Spleen (tissue), 13 donors: Measurements from ENCODE around the gene UNC50. TPM values are rescaled to one million over a fixed set of nuclear protein-coding genes. Genes with fewer than 3 reads are reported as not detected.
A peak's percentile ranks its signal among the peaks of the same experiment; 100 is the strongest.

Source experiments
- DNase-seq: peaks from one replicate; pipeline ENCODE4 v3.0.0-alpha.2; 2020
- H3K27ac ChIP-seq, 8 donors: fragments of 200-600 bp; sonication (generic) in 7 of 8; 1 replicate in 4 of 8; 2 replicates in 4 of 8; pipeline versions ENCODE4 v1.5.0 to v1.8.0; 2016 to 2021; ENCODE audit warnings: inconsistent platforms in 4 of 8, mild to moderate bottlenecking in 4 of 8, moderate library complexity in 1 of 8
- H3K27me3 ChIP-seq, 7 donors: fragments of 200-600 bp; sonication (generic) in 6 of 7; replicated peaks in 1 of 7; 1 replicate in 4 of 7; 2 replicates in 3 of 7; pipeline versions ENCODE4 v1.5.0 to v1.8.0; 2016 to 2021; ENCODE audit warnings: inconsistent platforms in 3 of 7, mild to moderate bottlenecking in 1 of 7
- H3K36me3 ChIP-seq, 6 donors: fragments of 200-600 bp; sonication (generic) in 5 of 6; 1 replicate in 4 of 6; 2 replicates in 2 of 6; pipeline versions ENCODE4 v1.5.0 to v1.8.0; 2016 to 2021; ENCODE audit warnings: inconsistent platforms in 2 of 6
- H3K4me1 ChIP-seq, 6 donors: fragments of 200-600 bp; sonication (generic) in 5 of 6; 1 replicate in 3 of 6; 2 replicates in 3 of 6; pipeline versions ENCODE4 v1.5.0 to v1.8.0; 2016 to 2021; ENCODE audit warnings: inconsistent platforms in 3 of 6
- H3K4me3 ChIP-seq, 8 donors: fragments of 200-600 bp; sonication (generic) in 7 of 8; 1 replicate in 4 of 8; 2 replicates in 4 of 8; pipeline versions ENCODE4 v1.5.0 to v1.8.0; 2016 to 2021; ENCODE audit warnings: inconsistent platforms in 4 of 8, mild to moderate bottlenecking in 4 of 8, moderate library complexity in 2 of 8
- H3K9me3 ChIP-seq, 8 donors: fragments of 200-600 bp; sonication (generic) in 7 of 8; 1 replicate in 4 of 8; 2 replicates in 4 of 8; pipeline versions ENCODE4 v1.5.0 to v1.8.0; 2016 to 2021; ENCODE audit warnings: inconsistent platforms in 4 of 8
- POLR2A ChIP-seq, 3 donors: fragments of 450-650 bp; IDR thresholded peaks; one replicate each; pipeline ENCODE4 v1.5.1; 2017; ENCODE audit warnings: antibody characterized with exemption in 3 of 3, mild to moderate bottlenecking in 1 of 3
- POLR2AphosphoS5 ChIP-seq, 3 donors: sonication (generic); formaldehyde crosslinking; IDR thresholded peaks; one replicate each; pipeline ENCODE4 v1.5.1; 2017; ENCODE audit warnings: antibody characterized with exemption in 3 of 3
- WGBS, 5 donors: extraction: QIAGEN DNeasy Blood & Tissue Kit in 3 of 5; methylation state at CpG; one replicate each; pipeline versions ENCODE4 v1.1.5 to v1.1.7; 2013 to 2018; 5-methylcytosine and 5-hydroxymethylcytosine counted together
- intact Hi-C: fragments of 100-400 bp; cut with DNase I; formaldehyde crosslinking; loops from one replicate; pipeline ENCODE4 v1.15.0; 2023; ENCODE audit warnings: low total_unique reads
- long read RNA-seq, 2 donors: transcript quantifications; one replicate each; lab custom pipeline, GENCODE V29; 2026
- polyA plus RNA-seq, 3 donors: library from polyadenylated mRNA; stranded (reverse); fragments of 200-250 nt; gene quantifications; one replicate each; pipeline ENCODE4 v1.2.1, GENCODE V29; 2013
- total RNA-seq, 7 donors: library from RNA; depleted of rRNA in 3 of 7; stranded (reverse); fragments of >200 nt in 3 of 7; fragmentation: NEBNext Ultra II Directional in 4 of 7; extraction: Animal tissue kit (Norgen Biotek cat#: 25700) in 4 of 7; gene quantifications; one replicate each; pipeline versions ENCODE4 v1.1.0 to v1.2.1, GENCODE V29; 2016 to 2021
- TF ChIP-seq, protein P1 (sequence below), 11 experiments: fragments of 200-600 bp in 7 of 11; fragments of 450-650 bp in 4 of 11; sonication (generic) in 4 of 11; IDR thresholded peaks in 8 of 11; conservative IDR thresholded peaks in 3 of 11; 1 replicate in 7 of 11; 2 replicates in 4 of 11; pipeline versions ENCODE4 v1.4.0 to v1.8.0; 2016 to 2021; ENCODE audit warnings: antibody characterized with exemption in 11 of 11, inconsistent platforms in 4 of 11, mild to moderate bottlenecking in 1 of 11
- donor health status: healthy with polysubstance abuse.
- donor health status: DM: no; HTN: no; CAD: no; lungs with moderate emphysema.
- donor health status: DM: no; HTN: no; CAD: no.
- donor health status: Bipolar disorder and iron deficiency.
- donor health status: healthy.
- donor health status: DM: no; HTN: no; CAD: no.
- donor health status: DM: yes; HTN: yes; CAD: no.

Gene UNC50, protein sequence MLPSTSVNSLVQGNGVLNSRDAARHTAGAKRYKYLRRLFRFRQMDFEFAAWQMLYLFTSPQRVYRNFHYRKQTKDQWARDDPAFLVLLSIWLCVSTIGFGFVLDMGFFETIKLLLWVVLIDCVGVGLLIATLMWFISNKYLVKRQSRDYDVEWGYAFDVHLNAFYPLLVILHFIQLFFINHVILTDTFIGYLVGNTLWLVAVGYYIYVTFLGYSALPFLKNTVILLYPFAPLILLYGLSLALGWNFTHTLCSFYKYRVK
- total RNA-seq = 10 to 100 TPM; 32.1 to 56.5 (median 43.9) TPM
- polyA plus RNA-seq = 10 to 100 TPM; 36.1 to 52.1 (median 38.9) TPM
- long read RNA-seq, donor 1, transcript UNC50-201 (6 exons, 1,143 nt) = major isoform, 19 of 21 reads
- long read RNA-seq, donor 1, partial matches to known transcripts = 0 of 21 reads
- long read RNA-seq, donor 1, other reads (novel, unspliced or antisense) = 0 of 21 reads
- long read RNA-seq, donor 2, transcript UNC50-201 (6 exons, 1,143 nt) = major isoform, 31 of 40 reads
- long read RNA-seq, donor 2, partial matches to known transcripts = 6 of 40 reads
- long read RNA-seq, donor 2, other reads (novel, unspliced or antisense) = 0 of 40 reads

GRCh38 chr2:98608116-98608961 lies at the start of gene UNC50, which contains the start of gene COA5:
TSS of gene UNC50 (plus strand) at chr2:98608589. CDS start at chr2:98609760, 1,171 bp downstream.
TSS of gene COA5 (minus strand) at chr2:98608512. CDS start at chr2:98608405, 107 bp downstream.
- H3K4me1 ChIP-seq = peaks cover 34 to 82% (median 63%) of the 10 kb centered on the region in 6 donors
- TF ChIP-seq POLR2A (IDR thresholded peaks at IDR 0.05) (peak in 1 of 3 donors; percentile 48), POLR2AphosphoS5 (IDR thresholded peaks at IDR 0.05) (peak; percentile 97 to 99 (median 97))
- TF ChIP-seq, protein P1, sequence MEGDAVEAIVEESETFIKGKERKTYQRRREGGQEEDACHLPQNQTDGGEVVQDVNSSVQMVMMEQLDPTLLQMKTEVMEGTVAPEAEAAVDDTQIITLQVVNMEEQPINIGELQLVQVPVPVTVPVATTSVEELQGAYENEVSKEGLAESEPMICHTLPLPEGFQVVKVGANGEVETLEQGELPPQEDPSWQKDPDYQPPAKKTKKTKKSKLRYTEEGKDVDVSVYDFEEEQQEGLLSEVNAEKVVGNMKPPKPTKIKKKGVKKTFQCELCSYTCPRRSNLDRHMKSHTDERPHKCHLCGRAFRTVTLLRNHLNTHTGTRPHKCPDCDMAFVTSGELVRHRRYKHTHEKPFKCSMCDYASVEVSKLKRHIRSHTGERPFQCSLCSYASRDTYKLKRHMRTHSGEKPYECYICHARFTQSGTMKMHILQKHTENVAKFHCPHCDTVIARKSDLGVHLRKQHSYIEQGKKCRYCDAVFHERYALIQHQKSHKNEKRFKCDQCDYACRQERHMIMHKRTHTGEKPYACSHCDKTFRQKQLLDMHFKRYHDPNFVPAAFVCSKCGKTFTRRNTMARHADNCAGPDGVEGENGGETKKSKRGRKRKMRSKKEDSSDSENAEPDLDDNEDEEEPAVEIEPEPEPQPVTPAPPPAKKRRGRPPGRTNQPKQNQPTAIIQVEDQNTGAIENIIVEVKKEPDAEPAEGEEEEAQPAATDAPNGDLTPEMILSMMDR (IDR thresholded peaks at IDR 0.05 in 8 of 11, conservative IDR thresholded peaks at IDR 0.05 in 3 of 11) = peak in 6 of 11 experiments; percentile 16 to 49 (median 38)
- 0 to 1% (median 1%) methylated on average over 50 to 93 of the region's 93 CpGs for WGBS, 5 donors
- peak; percentile 98 for DNase-seq
- intact Hi-C loops = no loop called here
- no peaks in the 10 kb centered on the region for H3K27me3 ChIP-seq
- peak within 1 kb of the TSS; percentile 94 to 98 (median 96) for H3K27ac ChIP-seq
- peaks cover 0 to 55% (median 26%) of the 10 kb centered on the region in 6 donors for H3K36me3 ChIP-seq
- H3K9me3 ChIP-seq = no peaks in the 10 kb centered on the region
- peak within 1 kb of the TSS; percentile 56 to 99 (median 92) for H3K4me3 ChIP-seq

GRCh38 chr2:98558852-98559530 lies 49.4 kb upstream of the UNC50 start:
- DNase-seq = peak; percentile 24
- H3K36me3 ChIP-seq = peaks cover 0 to 99% (median 58%) of the 10 kb centered on the region in 6 donors
- WGBS, 5 donors = 90 to 97% (median 95%) methylated on average over 16 of the region's 16 CpGs
- H3K27ac ChIP-seq = peak overlapping the region in 1 of 8 donors; percentile 5
- TF ChIP-seq POLR2AphosphoS5 (IDR thresholded peaks at IDR 0.05) = no peak
- no peak for TF ChIP-seq POLR2A (IDR thresholded peaks at IDR 0.05)
- TF ChIP-seq, protein P1 (IDR thresholded peaks at IDR 0.05 in 8 of 11, conservative IDR thresholded peaks at IDR 0.05 in 3 of 11) = no peak
- H3K27me3 ChIP-seq = no peaks in the 10 kb centered on the region
- intact Hi-C loops = no loop called here
- H3K4me1 ChIP-seq = peaks cover 0 to 28% (median 5%) of the 10 kb centered on the region in 6 donors
- no peaks in the 10 kb centered on the region for H3K9me3 ChIP-seq
- H3K4me3 ChIP-seq = no peak overlapping the region

DNA sequence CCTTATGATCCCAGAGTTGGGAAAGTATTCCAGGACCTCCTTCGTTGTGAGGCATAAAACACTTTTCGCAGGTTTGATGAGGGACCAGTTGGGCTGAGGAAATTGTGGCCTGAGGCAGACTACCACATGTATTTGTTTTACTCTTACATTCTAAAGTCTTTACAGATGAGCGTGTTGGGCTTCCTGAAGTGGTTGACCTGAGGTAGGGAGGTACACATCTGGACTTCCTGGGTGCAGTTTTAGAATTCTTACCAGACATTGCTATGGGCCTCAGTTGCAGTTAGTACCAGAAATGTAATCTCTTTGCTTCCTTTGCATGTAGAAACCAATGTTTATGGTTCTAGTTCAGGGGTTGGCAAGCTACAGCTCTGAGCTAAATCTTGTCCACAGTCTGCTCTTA lies 48.8 kb upstream of the UNC50 start:
- DNase-seq = no peak
- Histone ChIP-seq H3K27ac (peak overlapping the region in 1 of 8 donors; percentile 5), H3K27me3 (no peaks in the 10 kb centered on the region), H3K9me3 (no peaks in the 10 kb centered on the region), H3K4me1 (peaks cover 0 to 31% (median 5%) of the 10 kb centered on the region in 6 donors), H3K36me3 (peaks cover 0 to 99% (median 58%) of the 10 kb centered on the region in 6 donors), H3K4me3 (no peak overlapping the region)
- 65 to 82% (median 68%) methylated on average over 3 of the region's 3 CpGs for WGBS, 5 donors
- intact Hi-C loops = no loop called here
- TF ChIP-seq, protein P1 (IDR thresholded peaks at IDR 0.05 in 8 of 11, conservative IDR thresholded peaks at IDR 0.05 in 3 of 11) = no peak
- TF ChIP-seq POLR2AphosphoS5 (IDR thresholded peaks at IDR 0.05) (no peak), POLR2A (IDR thresholded peaks at IDR 0.05) (no peak)
